GM13977 (cell line): Measurements from ENCODE around the gene SLC13A4.

ENCODE experiments used
- DNase-seq: peaks from one replicate; pipeline ENCODE4 v3.0.0; 2012; ENCODE audit warnings: low spot score
- in situ Hi-C: fragments of 300-500 bp; cut with MboI; formaldehyde crosslinking; loops from one replicate; pipeline ENCODE4 v1.12.0; 2022; ENCODE audit warnings: low sequenced_read_pairs, low pct_unique_long_range_greater_than_20kb, mixed read lengths, inconsistent platforms; ENCODE audit not compliant: unreplicated experiment
- TF ChIP-seq, protein P1 (sequence below): IDR thresholded peaks from 2 replicates; pipeline ENCODE4 v1.5.1; 2012; ENCODE audit warnings: mild to moderate bottlenecking, control low read depth; ENCODE audit not compliant: insufficient read depth; ENCODE audit errors: extremely low read depth, missing control alignments

SLC13A4 gene

GRCh38 chr7:135721198-135721820 lies 6.7 kb downstream of the SLC13A4 start:
- no peak for DNase-seq
- in situ Hi-C loops = no loop called here
- TF ChIP-seq, protein P1, sequence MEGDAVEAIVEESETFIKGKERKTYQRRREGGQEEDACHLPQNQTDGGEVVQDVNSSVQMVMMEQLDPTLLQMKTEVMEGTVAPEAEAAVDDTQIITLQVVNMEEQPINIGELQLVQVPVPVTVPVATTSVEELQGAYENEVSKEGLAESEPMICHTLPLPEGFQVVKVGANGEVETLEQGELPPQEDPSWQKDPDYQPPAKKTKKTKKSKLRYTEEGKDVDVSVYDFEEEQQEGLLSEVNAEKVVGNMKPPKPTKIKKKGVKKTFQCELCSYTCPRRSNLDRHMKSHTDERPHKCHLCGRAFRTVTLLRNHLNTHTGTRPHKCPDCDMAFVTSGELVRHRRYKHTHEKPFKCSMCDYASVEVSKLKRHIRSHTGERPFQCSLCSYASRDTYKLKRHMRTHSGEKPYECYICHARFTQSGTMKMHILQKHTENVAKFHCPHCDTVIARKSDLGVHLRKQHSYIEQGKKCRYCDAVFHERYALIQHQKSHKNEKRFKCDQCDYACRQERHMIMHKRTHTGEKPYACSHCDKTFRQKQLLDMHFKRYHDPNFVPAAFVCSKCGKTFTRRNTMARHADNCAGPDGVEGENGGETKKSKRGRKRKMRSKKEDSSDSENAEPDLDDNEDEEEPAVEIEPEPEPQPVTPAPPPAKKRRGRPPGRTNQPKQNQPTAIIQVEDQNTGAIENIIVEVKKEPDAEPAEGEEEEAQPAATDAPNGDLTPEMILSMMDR = no peak

GRCh38 chr7:135719688-135720087 lies 8.3 kb downstream of the SLC13A4 start:
- TF ChIP-seq, protein P1 = no peak
- in situ Hi-C loops = no loop called here
- DNase-seq = no peak

- in situ Hi-C loops = no loop called here
- TF ChIP-seq, protein P1 = no peak
- DNase-seq = no peak
Measured at GRCh38 chr7:135718794-135719437, 9.1 kb downstream of the SLC13A4 start.

DNA sequence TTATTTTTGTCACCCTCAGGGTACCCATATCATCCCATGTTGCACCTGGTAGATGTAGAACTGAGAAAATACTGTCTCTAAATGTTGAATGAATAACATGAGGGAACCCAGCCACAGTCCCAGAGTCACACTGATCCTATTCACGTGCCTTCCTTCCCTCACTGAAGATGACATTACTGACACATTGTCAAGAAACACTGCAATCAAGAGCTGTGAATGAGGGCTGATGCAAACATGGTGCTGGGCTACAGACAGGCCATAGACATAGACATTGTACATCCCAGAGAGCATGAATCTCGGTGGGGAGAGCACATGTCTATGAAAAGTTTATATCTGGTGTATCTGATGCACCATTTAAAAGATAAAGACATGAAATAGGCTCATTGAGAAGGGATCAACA lies 9.8 kb downstream of the SLC13A4 start:
- no peak for DNase-seq
- TF ChIP-seq, protein P1 = no peak
- in situ Hi-C loops = no loop called here

GRCh38 chr7:135717693-135718092 lies 10.3 kb downstream of the SLC13A4 start:
- DNase-seq = no peak
- in situ Hi-C loops = no loop called here
- TF ChIP-seq, protein P1 = no peak

DNA sequence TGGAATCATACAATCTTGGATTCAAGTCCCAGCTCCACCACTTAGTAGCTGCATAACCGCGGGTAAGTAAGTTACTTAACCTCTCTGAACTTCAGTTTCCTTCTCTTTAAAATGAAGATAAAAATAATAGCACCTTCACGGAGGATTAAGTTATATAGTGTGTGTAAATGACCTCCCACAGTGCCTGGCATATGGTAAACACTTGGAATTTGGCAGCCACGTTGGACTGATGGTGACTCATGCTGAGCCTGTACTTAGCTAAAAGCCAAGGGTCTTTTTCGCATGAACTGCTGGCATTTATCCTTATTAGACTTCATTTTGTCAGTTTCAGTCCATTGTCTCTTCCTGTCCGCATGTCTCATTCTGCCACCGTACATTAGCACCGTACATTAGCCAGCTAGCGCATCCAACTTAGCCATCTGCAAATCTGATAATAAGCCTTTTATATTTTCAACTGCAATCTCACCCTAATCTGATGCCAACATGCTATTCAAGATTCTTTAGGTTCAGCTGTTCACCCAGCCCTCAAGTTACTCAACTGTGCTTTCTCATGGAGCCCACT lies 11.2 kb downstream of the SLC13A4 start:
- in situ Hi-C loops = no loop called here
- no peak for DNase-seq
- TF ChIP-seq, protein P1 = no peak
